Measurements from ENCODE around the gene PNP.
A peak's percentile ranks its signal among the peaks of the same experiment; 100 is the strongest.

Gene PNP

GRCh38 chr14:20454516-20455354 is 14.5 kb upstream of the PNP start, which contains the start of the genes APEX1 and OSGEP:
TSS of gene APEX1 (plus strand) at chr14:20455226. CDS start at chr14:20455646, 420 bp downstream.
TSS of gene OSGEP (minus strand) at chr14:20454812. CDS start at chr14:20454683, 129 bp downstream.
- peak; percentile 90 to 98 for DNase-seq (ENCODE audit: low read depth in 1 of 2, low spot score in 1 of 2)

DNA sequence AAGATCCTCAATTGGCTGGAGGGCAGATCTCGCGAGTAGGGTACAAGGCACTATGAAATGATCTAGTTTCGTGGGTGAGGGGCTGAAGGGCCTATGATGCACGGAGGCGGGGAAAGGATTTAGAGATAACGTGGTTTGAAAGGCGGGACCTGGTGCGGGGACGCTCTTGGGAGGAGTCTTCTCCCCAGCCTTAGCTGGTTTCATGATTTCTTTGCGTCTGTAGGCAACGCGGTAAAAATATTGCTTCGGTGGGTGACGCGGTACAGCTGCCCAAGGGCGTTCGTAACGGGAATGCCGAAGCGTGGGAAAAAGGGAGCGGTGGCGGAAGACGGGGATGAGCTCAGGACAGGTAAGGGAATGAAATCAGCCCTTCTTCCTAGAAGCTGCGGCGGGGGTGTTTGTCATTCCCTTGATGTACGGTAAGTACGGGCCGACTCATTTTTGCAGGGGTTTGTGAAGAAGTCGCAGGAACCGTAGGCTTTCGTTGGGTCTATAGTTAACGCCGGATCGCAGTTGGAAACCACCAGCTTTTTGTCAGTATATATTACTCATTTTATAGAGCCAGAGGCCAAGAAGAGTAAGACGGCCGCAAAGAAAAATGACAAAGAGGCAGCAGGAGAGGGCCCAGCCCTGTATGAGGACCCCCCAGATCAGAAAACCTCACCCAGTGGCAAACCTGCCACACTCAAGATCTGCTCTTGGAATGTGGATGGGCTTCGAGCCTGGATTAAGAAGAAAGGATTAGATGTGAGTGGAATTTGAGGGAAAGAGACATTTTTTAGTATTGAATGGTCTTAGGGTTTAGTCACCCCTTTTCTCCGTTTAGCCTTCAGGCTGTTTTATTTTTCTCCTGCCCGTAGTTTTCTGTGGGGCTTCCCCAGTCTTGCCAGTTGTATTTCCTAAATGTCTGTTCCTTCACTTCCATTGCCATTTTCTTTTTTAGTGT is 13.6 kb upstream of the PNP start:
- no peak for DNase-seq (ENCODE audit: low read depth in 1 of 2, low spot score in 1 of 2)

- DNase-seq (ENCODE audit: low read depth in 1 of 2, low spot score in 1 of 2) = no peak
These were observed 12.2 kb upstream of the PNP start for GRCh38 chr14:20456971-20457370.

- DNase-seq (ENCODE audit: low read depth in 1 of 2, low spot score in 1 of 2) = no peak
These were observed 11.0 kb upstream of the PNP start for GRCh38 chr14:20458031-20458789.

GRCh38 chr14:20460458-20461224 is 8.6 kb upstream of the PNP start:
- DNase-seq (ENCODE audit: low read depth in 1 of 2, low spot score in 1 of 2) = peak in 1 of 2 donors; percentile 17

- peak; percentile 93 to 98 for DNase-seq (ENCODE audit: low read depth in 1 of 2, low spot score in 1 of 2)
These were observed 7.7 kb upstream of the PNP start, which contains the start of gene PIP4P1 for GRCh38 chr14:20461225-20462141. TSS of gene PIP4P1 (minus strand) at chr14:20461434. CDS start at chr14:20461325, 109 bp downstream.

DNA sequence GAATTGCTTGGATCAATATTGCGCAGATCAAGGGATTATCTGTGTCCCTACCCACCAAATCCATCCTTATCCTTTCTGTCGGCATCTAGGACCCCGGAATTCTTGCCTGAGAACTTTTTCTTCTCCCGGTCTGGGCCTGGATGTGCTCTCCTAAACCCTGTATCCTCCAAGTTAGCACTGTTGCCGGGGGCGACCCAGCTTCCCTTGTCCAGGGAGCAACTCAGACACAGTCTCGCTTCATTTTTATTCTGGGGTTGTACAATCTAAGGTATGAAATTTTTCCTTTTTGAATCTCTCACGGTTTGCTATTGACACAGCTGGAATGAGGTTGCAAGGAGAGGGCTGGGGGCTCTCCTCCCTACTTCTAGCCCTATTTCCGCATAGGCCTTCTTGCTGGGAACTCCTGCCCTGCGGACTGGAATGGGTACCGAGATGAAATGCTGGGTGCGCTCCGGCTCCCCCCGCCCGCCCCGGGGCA is 403 bp upstream of the PNP start:
- no peak for DNase-seq (ENCODE audit: low read depth in 1 of 2, low spot score in 1 of 2)

- DNase-seq (ENCODE audit: low read depth in 1 of 2, low spot score in 1 of 2) = peak; percentile 40 to 75
These were observed 840 bp downstream of the PNP start for GRCh38 chr14:20469890-20470602.

GRCh38 chr14:20470603-20470901 is 1.3 kb downstream of the PNP start:
- no peak for DNase-seq (ENCODE audit: low read depth in 1 of 2, low spot score in 1 of 2)

DNA sequence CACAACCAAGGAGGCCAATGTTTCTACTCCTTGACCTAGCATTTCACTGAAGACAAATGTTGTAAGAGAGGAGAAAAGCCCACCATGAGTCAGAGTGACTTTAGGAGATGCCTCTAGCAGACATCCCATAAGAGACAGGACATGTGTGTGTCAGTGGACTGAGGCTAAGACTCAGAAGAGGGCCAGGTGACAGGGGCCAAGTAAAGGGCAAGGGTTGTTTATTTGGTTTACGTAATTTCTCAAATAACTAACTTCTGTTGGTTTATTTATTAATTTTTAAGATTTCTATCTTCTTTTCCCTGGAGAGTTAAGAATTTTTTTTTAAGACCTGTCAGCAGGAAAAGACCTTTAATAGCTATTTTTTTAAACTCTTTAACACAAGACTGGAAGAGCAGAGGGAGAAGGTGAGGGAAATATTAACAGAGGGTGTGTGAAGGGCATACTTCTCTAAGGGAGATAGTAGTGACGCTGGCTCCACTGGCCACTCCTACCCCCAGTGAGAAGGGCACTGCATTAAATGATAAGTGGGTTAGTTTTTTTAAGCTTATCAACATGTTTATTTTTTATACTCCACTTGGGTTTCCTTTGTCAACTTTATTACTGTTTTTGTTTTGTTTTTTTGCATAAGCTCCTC is 3.4 kb downstream of the PNP start:
- DNase-seq (ENCODE audit: low read depth in 1 of 2, low spot score in 1 of 2) = no peak

DNA sequence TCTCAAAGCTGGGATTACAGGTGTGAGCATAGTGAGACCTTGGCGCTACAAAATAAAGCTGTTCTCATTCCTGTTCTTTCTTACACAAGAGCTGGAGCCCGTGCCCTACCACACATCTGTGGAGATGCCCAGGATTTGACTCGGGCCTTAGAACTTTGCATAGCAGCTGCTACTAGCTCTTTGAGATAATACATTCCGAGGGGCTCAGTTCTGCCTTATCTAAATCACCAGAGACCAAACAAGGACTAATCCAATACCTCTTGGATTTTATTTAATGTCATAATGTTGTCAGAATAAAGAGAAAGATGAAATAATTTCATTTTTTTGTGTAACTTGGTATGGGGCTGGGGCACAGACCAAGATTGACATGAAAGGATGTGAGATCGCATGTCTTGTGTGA is 7.6 kb downstream of the PNP start:
- no peak for DNase-seq (ENCODE audit: low read depth in 1 of 2, low spot score in 1 of 2)

- no peak for DNase-seq (ENCODE audit: low read depth in 1 of 2, low spot score in 1 of 2)
These were observed 8.1 kb downstream of the PNP start for GRCh38 chr14:20477211-20477876.

GRCh38 chr14:20478894-20479293 is 9.7 kb downstream of the PNP start:
- DNase-seq (ENCODE audit: low read depth in 1 of 2, low spot score in 1 of 2) = no peak

GRCh38 chr14:20482382-20482781 is 13.2 kb downstream of the PNP start:
- DNase-seq (ENCODE audit: low read depth in 1 of 2, low spot score in 1 of 2) = no peak

DNA sequence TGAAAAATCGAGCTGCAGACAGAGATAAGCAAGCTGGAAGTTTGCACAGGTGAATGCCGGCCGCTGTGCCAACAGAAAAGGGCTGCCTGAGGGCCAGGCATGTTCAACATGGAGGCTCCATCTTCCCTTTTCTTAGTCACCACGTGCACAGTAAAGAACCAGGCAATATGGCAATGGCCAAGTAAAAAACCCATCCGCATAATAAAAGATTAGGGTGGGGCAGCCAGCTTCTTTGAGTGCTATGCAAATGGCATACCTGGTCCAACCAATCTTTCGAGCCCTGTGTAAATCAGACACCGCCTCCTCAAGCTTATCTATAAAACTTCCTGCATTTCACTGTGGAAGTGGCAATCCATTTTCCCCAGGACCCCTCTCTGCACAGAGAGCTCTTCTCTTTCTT is 16.7 kb downstream of the PNP start:
- no peak for DNase-seq (ENCODE audit: low read depth in 1 of 2, low spot score in 1 of 2)

GRCh38 chr14:20486684-20487395 is 17.6 kb downstream of the PNP start:
- DNase-seq (ENCODE audit: low read depth in 1 of 2, low spot score in 1 of 2) = no peak

GRCh38 chr14:20487396-20487725 is 18.2 kb downstream of the PNP start:
- DNase-seq (ENCODE audit: low read depth in 1 of 2, low spot score in 1 of 2) = no peak

Data from activated CD4-positive, alpha-beta T cell treated with anti-CD3 and anti-CD28 coated beads, Interleukin-2, amount 50 U/mL, for 24 hours (primary cell).